ENCODE measurements around the gene PPP1R9A. TPM values are rescaled to one million over a fixed set of nuclear protein-coding genes. Genes with fewer than 3 reads are reported as not detected.

Gene PPP1R9A
- total RNA-seq, 1 donor from 2014 or later = 30.6 TPM

- Histone ChIP-seq H3K4me1 (no peaks in the 10 kb centered on the region), H3K36me3 (no peaks in the 10 kb centered on the region), H3K27ac (no peak overlapping the region), H3K4me3 (no peak overlapping the region), H3K9me3 (no peaks in the 10 kb centered on the region), H3K27me3 (no peaks in the 10 kb centered on the region)
- intact Hi-C loops (cut with DNase I) = no loop called here
- peak; percentile 18 for TF ChIP-seq CTCF (IDR thresholded peaks at IDR 0.05)
- DNase-seq (no peak), ATAC-seq (peak; percentile 73)
Measured at GRCh38 chr7:95045236-95045923, 138.0 kb downstream of the PPP1R9A start.

GRCh38 chr7:95046494-95047240, 139.3 kb downstream of the PPP1R9A start:
- Histone ChIP-seq H3K36me3 (no peaks in the 10 kb centered on the region), H3K4me3 (no peak overlapping the region), H3K27ac (no peak overlapping the region), H3K4me1 (no peaks in the 10 kb centered on the region), H3K9me3 (no peaks in the 10 kb centered on the region), H3K27me3 (no peaks in the 10 kb centered on the region)
- intact Hi-C loops (cut with DNase I) = no loop called here
- DNase-seq = no peak
- ATAC-seq = no peak
- TF ChIP-seq CTCF (IDR thresholded peaks at IDR 0.05) = no peak

- no peak for DNase-seq
- Histone ChIP-seq H3K27me3 (no peaks in the 10 kb centered on the region), H3K9me3 (no peaks in the 10 kb centered on the region), H3K4me3 (no peak overlapping the region), H3K36me3 (no peaks in the 10 kb centered on the region), H3K4me1 (no peaks in the 10 kb centered on the region), H3K27ac (no peak overlapping the region)
- intact Hi-C loops (cut with DNase I) = no loop called here
- no peak for TF ChIP-seq CTCF (IDR thresholded peaks at IDR 0.05)
- ATAC-seq = no peak
Measured at GRCh38 chr7:95047291-95047690, 139.9 kb downstream of the PPP1R9A start.

GRCh38 chr7:95052566-95053094, 145.2 kb downstream of the PPP1R9A start:
- no peak for TF ChIP-seq CTCF (IDR thresholded peaks at IDR 0.05)
- Histone ChIP-seq H3K4me1 (no peaks in the 10 kb centered on the region), H3K36me3 (no peaks in the 10 kb centered on the region), H3K27me3 (no peaks in the 10 kb centered on the region), H3K4me3 (no peak overlapping the region), H3K27ac (no peak overlapping the region), H3K9me3 (no peaks in the 10 kb centered on the region)
- intact Hi-C loops (cut with DNase I) = no loop called here
- DNase-seq (no peak), ATAC-seq (no peak)

- Histone ChIP-seq H3K27me3 (no peaks in the 10 kb centered on the region), H3K27ac (no peak overlapping the region), H3K4me1 (no peaks in the 10 kb centered on the region), H3K36me3 (no peaks in the 10 kb centered on the region), H3K9me3 (no peaks in the 10 kb centered on the region), H3K4me3 (no peak overlapping the region)
- intact Hi-C loops (cut with DNase I) = no loop called here
- no peak for TF ChIP-seq CTCF (IDR thresholded peaks at IDR 0.05)
- no peak for DNase-seq
- no peak for ATAC-seq
Measured at GRCh38 chr7:95054386-95054785, 147.0 kb downstream of the PPP1R9A start.
